ENCODE data around the gene CAMKV.
"Not testable (repeated sequence)": the region's sequence is repeated elsewhere in the genome, so short reads cannot be mapped to it uniquely, and the experiment has no call there.

The CAMKV gene

GRCh38 chr3:49906073-49906743 is 36.5 kb upstream of the CAMKV start:
- peak overlapping the region; percentile 92 to 96 for H3K27ac ChIP-seq (ENCODE audit: low read depth in 2 of 2, low read length in 2 of 2)

GRCh38 chr3:49904448-49904847 is 34.7 kb upstream of the CAMKV start:
- H3K27ac ChIP-seq (ENCODE audit: low read depth in 2 of 2, low read length in 2 of 2), result peak overlapping the region; percentile 82 to 92
- peaks cover 53 to 58% of the 10 kb centered on the region in 2 donors for H3K4me1 ChIP-seq (ENCODE audit: control insufficient read depth in 2 of 2, insufficient read depth in 2 of 2, low read length in 2 of 2)
- not testable (repeated sequence) for H3K4me3 ChIP-seq (ENCODE audit: low read length in 2 of 2); H3K9me3 ChIP-seq (ENCODE audit: control insufficient read depth in 2 of 2, low read length in 2 of 2); H3K27me3 ChIP-seq (ENCODE audit: control insufficient read depth in 2 of 2, insufficient read depth in 2 of 2, low read length in 2 of 2); H3K36me3 ChIP-seq (ENCODE audit: control insufficient read depth in 2 of 2, insufficient read depth in 2 of 2, low read length in 2 of 2)
- H3K9ac ChIP-seq (ENCODE audit: low read depth in 1 of 2, low read length in 2 of 2), result peak overlapping the region; percentile 24 to 92

More at GRCh38 chr3:49906073-49906743, 36.5 kb upstream of the CAMKV start:
- H3K9ac ChIP-seq (ENCODE audit: low read depth in 1 of 2, low read length in 2 of 2), result peak overlapping the region; percentile 58 to 72
- H3K4me1 ChIP-seq (ENCODE audit: control insufficient read depth in 2 of 2, insufficient read depth in 2 of 2, low read length in 2 of 2), result peaks cover 40 to 44% of the 10 kb centered on the region in 2 donors
- H3K9me3 ChIP-seq (ENCODE audit: control insufficient read depth in 2 of 2, low read length in 2 of 2), result no peaks in the 10 kb centered on the region
- H3K4me3 ChIP-seq (ENCODE audit: low read length in 2 of 2), result peak overlapping the region; percentile 55 to 71
- peaks cover 4 to 5% of the 10 kb centered on the region in 2 donors for H3K36me3 ChIP-seq (ENCODE audit: control insufficient read depth in 2 of 2, insufficient read depth in 2 of 2, low read length in 2 of 2)
- no peaks in the 10 kb centered on the region for H3K27me3 ChIP-seq (ENCODE audit: control insufficient read depth in 2 of 2, insufficient read depth in 2 of 2, low read length in 2 of 2)

GRCh38 chr3:49903451-49904424 is 34.0 kb upstream of the CAMKV start, which contains the start of gene MST1R:
TSS of gene MST1R (minus strand) at chr3:49903873. CDS start at chr3:49903609, 264 bp downstream.
- H3K4me1 ChIP-seq (ENCODE audit: control insufficient read depth in 2 of 2, insufficient read depth in 2 of 2, low read length in 2 of 2), result peaks cover 59 to 64% of the 10 kb centered on the region in 2 donors
- peak within 1 kb of the TSS; percentile 75 to 92 for H3K9ac ChIP-seq (ENCODE audit: low read depth in 1 of 2, low read length in 2 of 2)
- peak within 1 kb of the TSS; percentile 75 to 76 for H3K4me3 ChIP-seq (ENCODE audit: low read length in 2 of 2)

GRCh38 chr3:49902511-49903345 is 33.0 kb upstream of the CAMKV start:
- Histone ChIP-seq H3K27ac (ENCODE audit: low read depth in 2 of 2, low read length in 2 of 2) (peak overlapping the region; percentile 82 to 92), H3K4me3 (ENCODE audit: low read length in 2 of 2) (peak overlapping the region; percentile 75 to 76), H3K27me3 (ENCODE audit: control insufficient read depth in 2 of 2, insufficient read depth in 2 of 2, low read length in 2 of 2) (no peaks in the 10 kb centered on the region), H3K4me1 (ENCODE audit: control insufficient read depth in 2 of 2, insufficient read depth in 2 of 2, low read length in 2 of 2) (peaks cover 59 to 69% of the 10 kb centered on the region in 2 donors), H3K9ac (ENCODE audit: low read depth in 1 of 2, low read length in 2 of 2) (peak overlapping the region; percentile 75 to 92), H3K9me3 (ENCODE audit: control insufficient read depth in 2 of 2, low read length in 2 of 2) (no peaks in the 10 kb centered on the region), H3K36me3 (ENCODE audit: control insufficient read depth in 2 of 2, insufficient read depth in 2 of 2, low read length in 2 of 2) (peaks cover 7 to 11% of the 10 kb centered on the region in 2 donors)

More at GRCh38 chr3:49903451-49904424, 34.0 kb upstream of the CAMKV start, which contains the start of gene MST1R:
- no peaks in the 10 kb centered on the region for H3K27me3 ChIP-seq (ENCODE audit: control insufficient read depth in 2 of 2, insufficient read depth in 2 of 2, low read length in 2 of 2)
- peak within 1 kb of the TSS; percentile 82 to 92 for H3K27ac ChIP-seq (ENCODE audit: low read depth in 2 of 2, low read length in 2 of 2)
- peaks cover 2 to 3% of the 10 kb centered on the region in 2 donors for H3K36me3 ChIP-seq (ENCODE audit: control insufficient read depth in 2 of 2, insufficient read depth in 2 of 2, low read length in 2 of 2)
- H3K9me3 ChIP-seq (ENCODE audit: control insufficient read depth in 2 of 2, low read length in 2 of 2), result no peaks in the 10 kb centered on the region

GRCh38 chr3:49901366-49902339 is 31.9 kb upstream of the CAMKV start:
- Histone ChIP-seq H3K9ac (ENCODE audit: low read depth in 1 of 2, low read length in 2 of 2) (peak overlapping the region; percentile 72 to 92), H3K36me3 (ENCODE audit: control insufficient read depth in 2 of 2, insufficient read depth in 2 of 2, low read length in 2 of 2) (peaks cover 17 to 21% of the 10 kb centered on the region in 2 donors), H3K4me3 (ENCODE audit: low read length in 2 of 2) (peak overlapping the region; percentile 75 to 76), H3K4me1 (ENCODE audit: control insufficient read depth in 2 of 2, insufficient read depth in 2 of 2, low read length in 2 of 2) (peaks cover 58 to 68% of the 10 kb centered on the region in 2 donors), H3K27me3 (ENCODE audit: control insufficient read depth in 2 of 2, insufficient read depth in 2 of 2, low read length in 2 of 2) (no peaks in the 10 kb centered on the region), H3K9me3 (ENCODE audit: control insufficient read depth in 2 of 2, low read length in 2 of 2) (no peaks in the 10 kb centered on the region), H3K27ac (ENCODE audit: low read depth in 2 of 2, low read length in 2 of 2) (peak overlapping the region; percentile 97 to 98)

GRCh38 chr3:49900491-49901153 is 30.9 kb upstream of the CAMKV start:
- peaks cover 47 to 58% of the 10 kb centered on the region in 2 donors for H3K4me1 ChIP-seq (ENCODE audit: control insufficient read depth in 2 of 2, insufficient read depth in 2 of 2, low read length in 2 of 2)
- H3K9ac ChIP-seq (ENCODE audit: low read depth in 1 of 2, low read length in 2 of 2), result peak overlapping the region; percentile 72 to 78
- H3K4me3 ChIP-seq (ENCODE audit: low read length in 2 of 2), result peak overlapping the region; percentile 33 to 68

GRCh38 chr3:49899815-49900214 is 30.1 kb upstream of the CAMKV start:
- no peaks in the 10 kb centered on the region for H3K27me3 ChIP-seq (ENCODE audit: control insufficient read depth in 2 of 2, insufficient read depth in 2 of 2, low read length in 2 of 2)
- peak overlapping the region; percentile 33 to 52 for H3K4me3 ChIP-seq (ENCODE audit: low read length in 2 of 2)
- H3K27ac ChIP-seq (ENCODE audit: low read depth in 2 of 2, low read length in 2 of 2), result peak overlapping the region; percentile 97 to 98
- peaks cover 44 to 55% of the 10 kb centered on the region in 2 donors for H3K4me1 ChIP-seq (ENCODE audit: control insufficient read depth in 2 of 2, insufficient read depth in 2 of 2, low read length in 2 of 2)
- peak overlapping the region; percentile 60 to 78 for H3K9ac ChIP-seq (ENCODE audit: low read depth in 1 of 2, low read length in 2 of 2)
- no peaks in the 10 kb centered on the region for H3K9me3 ChIP-seq (ENCODE audit: control insufficient read depth in 2 of 2, low read length in 2 of 2)
- peaks cover 34 to 38% of the 10 kb centered on the region in 2 donors for H3K36me3 ChIP-seq (ENCODE audit: control insufficient read depth in 2 of 2, insufficient read depth in 2 of 2, low read length in 2 of 2)

More at GRCh38 chr3:49900491-49901153, 30.9 kb upstream of the CAMKV start:
- no peaks in the 10 kb centered on the region for H3K27me3 ChIP-seq (ENCODE audit: control insufficient read depth in 2 of 2, insufficient read depth in 2 of 2, low read length in 2 of 2)
- H3K27ac ChIP-seq (ENCODE audit: low read depth in 2 of 2, low read length in 2 of 2), result peak overlapping the region; percentile 97 to 98
- H3K36me3 ChIP-seq (ENCODE audit: control insufficient read depth in 2 of 2, insufficient read depth in 2 of 2, low read length in 2 of 2), result peaks cover 27 to 31% of the 10 kb centered on the region in 2 donors
- no peaks in the 10 kb centered on the region for H3K9me3 ChIP-seq (ENCODE audit: control insufficient read depth in 2 of 2, low read length in 2 of 2)

GRCh38 chr3:49898991-49899390 is 29.3 kb upstream of the CAMKV start:
- H3K4me3 ChIP-seq (ENCODE audit: low read length in 2 of 2), result no peak overlapping the region
- H3K9ac ChIP-seq (ENCODE audit: low read depth in 1 of 2, low read length in 2 of 2), result peak overlapping the region in 1 of 2 donors; percentile 39
- peaks cover 37 to 46% of the 10 kb centered on the region in 2 donors for H3K4me1 ChIP-seq (ENCODE audit: control insufficient read depth in 2 of 2, insufficient read depth in 2 of 2, low read length in 2 of 2)
- H3K36me3 ChIP-seq (ENCODE audit: control insufficient read depth in 2 of 2, insufficient read depth in 2 of 2, low read length in 2 of 2), result peaks cover 34 to 38% of the 10 kb centered on the region in 2 donors
- H3K27ac ChIP-seq (ENCODE audit: low read depth in 2 of 2, low read length in 2 of 2), result no peak overlapping the region
- no peaks in the 10 kb centered on the region for H3K9me3 ChIP-seq (ENCODE audit: control insufficient read depth in 2 of 2, low read length in 2 of 2)
- H3K27me3 ChIP-seq (ENCODE audit: control insufficient read depth in 2 of 2, insufficient read depth in 2 of 2, low read length in 2 of 2), result no peaks in the 10 kb centered on the region
